ENCODE data around the gene LDHA.

The LDHA gene

DNA sequence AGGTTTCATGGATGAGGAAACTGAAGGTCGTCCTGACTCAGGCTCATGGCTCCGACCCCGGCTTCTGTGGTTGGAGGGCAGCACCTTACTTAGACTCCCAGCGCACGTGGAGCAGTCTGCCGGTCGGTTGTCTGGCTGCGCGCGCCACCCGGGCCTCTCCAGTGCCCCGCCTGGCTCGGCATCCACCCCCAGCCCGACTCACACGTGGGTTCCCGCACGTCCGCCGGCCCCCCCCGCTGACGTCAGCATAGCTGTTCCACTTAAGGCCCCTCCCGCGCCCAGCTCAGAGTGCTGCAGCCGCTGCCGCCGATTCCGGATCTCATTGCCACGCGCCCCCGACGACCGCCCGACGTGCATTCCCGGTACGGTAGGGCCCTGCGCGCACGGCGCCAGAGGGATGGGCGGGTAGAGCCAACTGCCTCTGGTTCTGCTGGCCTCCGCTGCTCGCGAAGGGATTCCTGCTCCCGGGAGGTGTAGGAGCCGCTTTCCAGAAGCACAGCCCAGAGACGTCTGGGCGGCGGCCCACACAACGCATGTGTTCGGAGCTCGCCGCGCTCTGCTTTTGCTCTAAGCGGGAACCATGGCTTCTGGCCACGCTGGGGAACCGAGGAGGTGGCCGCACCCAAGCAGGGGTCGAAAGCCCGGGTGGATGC lies at the start of gene LDHA:
LDHA (plus strand) TSS at position 289 of the 653 bp plus-strand sequence. CDS start 2,280 bp downstream, outside the sequence.
- peak; percentile 99 for DNase-seq

DNA sequence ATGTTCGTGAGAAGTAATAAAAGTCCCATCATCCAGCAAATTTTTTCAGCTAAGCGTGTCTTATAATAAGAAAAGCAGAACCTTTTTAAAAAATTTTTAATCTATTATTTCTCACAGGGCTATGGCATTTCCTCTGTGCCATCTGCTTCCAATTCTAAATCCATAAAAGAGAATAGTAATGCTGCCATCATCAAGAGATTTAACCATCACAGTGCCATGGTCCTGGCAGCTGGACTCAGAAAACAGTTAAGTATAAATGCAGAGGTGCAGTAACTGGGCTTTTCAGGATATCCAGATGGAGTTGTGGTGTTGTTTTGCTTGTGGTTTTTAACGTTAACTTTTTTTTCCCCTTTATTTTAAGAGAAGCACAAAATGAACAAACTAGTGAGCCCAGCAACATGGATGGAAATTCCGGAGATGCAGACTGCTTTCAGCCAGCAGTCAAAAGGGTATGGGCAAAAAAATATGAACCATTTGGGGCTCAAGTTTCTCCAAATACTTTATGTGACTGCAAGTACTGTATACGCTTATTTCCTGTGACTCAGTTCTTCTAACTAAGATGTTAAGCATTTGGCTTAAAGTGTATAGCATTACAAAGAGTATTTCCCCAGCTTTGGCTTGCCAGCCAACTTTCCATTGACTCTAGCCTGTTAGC lies 46.8 kb upstream of the LDHA start:
- DNase-seq: no peak

DNA sequence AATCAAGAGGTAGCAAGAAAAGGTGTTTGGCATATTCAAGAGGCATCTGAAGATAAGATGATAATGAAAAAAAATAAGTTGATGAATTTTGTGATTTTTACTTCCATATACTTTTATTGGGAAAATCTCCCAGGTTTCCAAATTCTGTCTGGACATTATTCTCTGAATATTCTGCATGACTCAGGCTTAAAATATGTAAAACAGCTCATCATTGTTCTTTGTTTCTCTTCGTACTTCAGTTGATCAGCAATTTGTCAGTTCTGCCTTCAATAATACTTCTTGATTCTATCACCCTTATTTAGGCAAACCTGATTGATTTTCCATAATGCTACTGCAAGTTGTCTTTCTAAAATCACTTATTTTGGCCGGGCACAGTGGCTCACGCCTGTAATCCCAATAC lies 41.8 kb upstream of the LDHA start:
- no peak for DNase-seq

DNA sequence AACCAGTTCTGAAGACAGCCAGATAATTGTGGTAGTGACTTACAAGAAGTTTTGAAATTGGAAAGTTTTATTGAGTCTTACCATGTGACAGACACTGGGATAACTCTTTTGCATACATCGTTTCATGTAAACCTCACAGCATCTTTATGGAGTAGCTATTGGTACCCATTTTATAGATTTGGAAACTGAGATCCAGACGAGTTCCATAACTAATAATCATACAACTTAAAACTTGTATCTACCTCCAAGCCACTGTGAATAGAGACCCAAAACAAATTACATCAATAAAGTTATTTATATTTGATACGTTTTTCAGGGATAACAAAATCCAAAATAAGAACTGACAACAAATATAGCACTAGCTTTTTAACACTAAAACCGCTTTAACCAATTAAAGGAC lies 35.7 kb upstream of the LDHA start:
- DNase-seq: no peak

DNA sequence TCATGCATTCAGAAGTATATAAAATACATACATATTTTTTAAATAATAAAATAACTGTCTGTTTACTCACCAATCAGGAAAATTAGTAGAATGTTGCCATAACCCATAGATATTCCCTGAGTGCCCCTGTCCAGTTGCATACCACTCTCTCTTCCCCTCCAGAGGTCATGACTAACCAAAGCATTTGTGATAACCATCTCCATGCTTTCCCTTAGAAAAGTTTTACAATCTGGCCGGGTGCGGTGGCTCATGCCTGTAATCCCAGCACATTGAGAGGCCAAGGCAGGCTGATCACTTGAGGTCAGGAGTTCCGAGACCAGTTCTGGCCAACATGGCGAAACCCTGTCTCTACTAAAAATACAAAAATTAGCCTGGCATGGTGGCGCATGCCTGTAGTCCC lies 33.2 kb upstream of the LDHA start:
- DNase-seq: no peak

DNA sequence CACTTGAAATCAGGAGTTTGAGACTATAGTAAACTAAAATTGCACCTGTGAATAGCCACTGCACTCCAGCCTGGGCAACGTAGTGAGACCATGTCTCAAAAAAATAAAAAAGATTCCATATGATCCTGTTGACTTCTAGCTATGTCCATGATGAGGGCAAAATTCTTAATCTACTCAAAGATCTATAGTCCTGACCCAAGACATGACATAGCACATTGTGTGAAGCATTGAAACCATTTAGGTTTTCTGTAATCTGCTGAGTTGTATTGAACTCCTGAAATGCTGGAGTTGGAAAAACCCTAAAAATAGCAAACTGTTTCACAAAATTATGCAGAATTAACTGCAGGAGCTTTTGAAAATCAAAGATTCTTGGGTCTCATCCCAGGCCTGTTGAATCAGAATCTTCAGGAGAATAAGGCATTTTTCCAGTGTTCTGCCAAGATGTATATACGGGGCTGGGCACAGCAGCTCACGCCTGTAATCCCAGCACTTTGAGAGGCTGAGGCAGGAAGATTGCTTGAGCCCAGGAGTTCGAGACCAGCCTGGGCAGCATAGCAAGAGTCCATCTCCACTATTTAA lies 29.8 kb upstream of the LDHA start:
- no peak for DNase-seq

DNA sequence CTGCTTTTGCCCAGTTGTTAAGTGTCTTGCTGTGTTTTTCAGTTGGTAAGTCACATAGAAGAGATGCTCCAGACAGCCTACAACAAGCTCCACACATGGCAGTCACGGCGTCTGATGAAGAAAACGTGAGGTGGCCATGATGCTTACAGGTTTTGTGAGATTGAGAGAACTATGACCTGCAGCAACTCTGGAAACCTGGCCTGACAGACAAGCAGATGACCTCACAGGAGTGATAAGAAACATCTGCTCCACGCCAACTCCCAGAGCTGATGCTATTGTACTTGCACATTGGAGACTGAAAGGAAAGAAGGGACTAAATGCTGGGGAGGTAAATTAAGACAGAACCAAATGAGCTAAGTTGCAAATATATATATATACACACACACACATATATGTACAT lies 28.6 kb upstream of the LDHA start:
- no peak for DNase-seq

DNA sequence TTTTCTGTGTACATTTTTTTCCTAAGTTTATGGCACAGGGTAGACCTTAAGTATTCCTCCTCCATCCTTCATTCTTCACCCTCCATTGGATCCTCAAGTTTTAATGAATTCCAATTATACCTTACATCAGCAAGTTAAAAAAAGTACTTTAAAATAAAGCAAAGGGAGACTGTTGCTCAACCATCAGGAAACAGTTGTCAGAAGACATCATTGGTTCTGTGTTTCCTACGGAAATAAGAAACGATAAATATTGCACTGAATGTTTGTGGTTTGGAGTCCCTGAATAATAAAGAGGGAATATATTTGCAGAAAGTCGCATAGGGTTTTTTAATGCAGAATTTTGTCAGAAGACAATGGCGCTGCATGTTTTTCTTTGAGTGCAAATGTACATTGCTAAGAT lies 28.1 kb upstream of the LDHA start:
- no peak for DNase-seq

DNA sequence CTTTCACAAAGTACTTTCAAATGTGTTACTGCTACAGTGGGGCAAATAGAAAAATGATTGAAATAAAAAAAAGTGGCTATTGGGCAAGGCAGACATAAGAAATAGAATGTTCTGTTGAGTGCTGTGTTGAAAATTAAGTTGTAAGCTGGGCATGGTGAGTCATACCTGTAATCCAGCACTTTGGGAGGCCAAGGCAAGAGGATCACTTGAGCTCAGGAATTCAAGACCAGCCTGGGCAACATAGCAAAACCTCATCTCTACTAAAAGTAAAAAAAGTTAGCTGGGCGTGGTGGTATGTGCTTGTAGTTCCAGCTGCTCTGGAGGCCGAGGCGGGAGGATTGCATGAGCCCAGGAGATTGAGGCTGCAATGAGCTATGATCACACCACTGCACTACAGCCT lies 26.9 kb upstream of the LDHA start:
- no peak for DNase-seq

DNA sequence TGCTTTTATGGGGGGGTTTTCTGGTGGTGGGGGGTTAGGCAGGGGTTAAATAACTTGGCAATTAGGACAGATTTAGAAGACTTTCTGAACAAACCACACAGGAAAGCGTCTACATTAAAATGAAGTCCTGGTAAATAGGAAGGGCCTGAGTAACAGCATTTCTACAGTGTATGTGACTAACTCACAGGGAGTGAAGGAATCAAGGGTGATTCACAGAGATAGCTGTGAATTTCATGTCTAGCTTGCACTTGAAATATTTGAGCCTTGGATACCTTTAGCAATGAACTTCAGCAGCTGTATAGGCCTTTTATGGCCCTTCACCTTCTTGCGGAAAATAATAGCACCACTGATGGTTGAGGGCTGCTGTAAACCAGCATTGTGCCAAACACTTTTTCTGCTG lies 26.1 kb upstream of the LDHA start:
- DNase-seq: no peak

DNA sequence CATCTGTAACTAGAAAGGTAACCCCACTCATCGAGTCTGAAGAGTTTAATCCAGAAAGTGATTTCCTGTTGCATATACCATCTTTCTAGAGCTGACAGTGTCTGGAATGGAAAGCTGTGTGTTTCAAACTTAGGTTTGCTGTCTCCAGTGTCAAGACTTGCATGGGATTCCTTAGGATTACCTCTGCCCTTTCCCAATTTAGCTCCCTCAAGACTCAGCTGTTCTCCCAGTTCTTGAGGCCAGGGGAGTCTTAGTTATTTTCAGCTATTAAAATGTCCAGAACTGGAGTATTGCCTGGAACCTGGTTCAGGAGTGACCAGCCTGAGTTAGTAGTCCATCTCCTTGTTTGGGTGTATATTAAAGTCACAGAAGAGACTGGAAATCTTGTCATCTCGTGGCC lies 25.0 kb upstream of the LDHA start:
- DNase-seq: no peak

DNA sequence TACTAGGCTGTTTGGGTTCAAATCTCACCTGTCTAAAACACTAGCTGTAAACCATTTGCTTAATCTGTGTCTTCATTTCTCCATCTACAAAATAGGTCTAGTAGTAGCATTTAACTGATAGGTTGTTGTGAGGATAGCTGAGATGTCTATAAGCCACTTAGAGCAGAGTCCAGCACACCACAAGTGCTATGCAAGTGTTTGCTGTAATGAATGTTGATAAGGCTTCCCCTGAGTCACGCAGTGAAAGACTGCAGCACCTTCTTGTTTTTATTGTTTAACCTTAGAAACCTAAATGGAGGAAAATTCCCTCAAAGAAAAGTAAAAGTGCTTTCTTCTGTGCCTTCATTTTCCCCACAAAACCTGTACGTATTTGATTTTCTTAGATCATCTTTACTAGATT lies 23.1 kb upstream of the LDHA start:
- DNase-seq: no peak

DNA sequence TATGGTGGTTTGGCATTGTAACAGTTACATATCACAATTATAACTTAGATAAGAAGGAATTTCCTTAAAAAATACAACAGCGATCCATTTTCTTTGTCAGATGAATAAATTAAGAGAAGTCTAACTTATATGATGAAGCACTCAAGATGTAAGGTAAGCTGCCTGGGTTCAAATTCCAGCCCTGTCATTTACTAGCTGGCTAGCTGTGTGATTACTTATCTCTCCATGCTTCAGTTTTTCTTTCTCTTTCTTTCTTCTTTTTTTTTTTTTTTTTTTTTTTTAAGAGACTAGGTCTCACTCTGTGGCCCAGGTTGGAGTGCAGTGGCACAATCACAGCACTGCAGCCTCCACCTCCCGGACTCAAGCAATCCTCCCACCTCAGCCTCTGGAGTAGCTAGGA lies 22.2 kb upstream of the LDHA start:
- DNase-seq: no peak

DNA sequence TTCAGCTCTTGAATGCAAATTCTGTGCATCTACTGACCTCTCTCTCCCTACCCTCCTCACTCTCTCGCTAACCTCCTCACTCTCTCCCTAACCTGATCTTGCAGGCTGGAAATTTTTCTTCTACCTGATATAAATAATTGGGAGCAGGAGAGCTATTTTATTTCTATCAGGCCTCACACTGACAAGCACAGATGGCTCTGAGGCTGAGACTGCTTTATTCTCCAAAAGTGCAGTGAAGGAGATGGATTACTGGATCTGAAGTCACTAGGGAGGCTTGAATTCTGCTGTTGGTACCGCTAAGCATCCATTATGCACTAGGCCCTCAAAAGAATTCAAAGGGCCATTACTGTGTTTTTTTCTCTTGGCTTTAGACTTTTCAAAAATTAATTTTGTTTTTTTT lies 19.4 kb upstream of the LDHA start:
- DNase-seq: no peak

DNA sequence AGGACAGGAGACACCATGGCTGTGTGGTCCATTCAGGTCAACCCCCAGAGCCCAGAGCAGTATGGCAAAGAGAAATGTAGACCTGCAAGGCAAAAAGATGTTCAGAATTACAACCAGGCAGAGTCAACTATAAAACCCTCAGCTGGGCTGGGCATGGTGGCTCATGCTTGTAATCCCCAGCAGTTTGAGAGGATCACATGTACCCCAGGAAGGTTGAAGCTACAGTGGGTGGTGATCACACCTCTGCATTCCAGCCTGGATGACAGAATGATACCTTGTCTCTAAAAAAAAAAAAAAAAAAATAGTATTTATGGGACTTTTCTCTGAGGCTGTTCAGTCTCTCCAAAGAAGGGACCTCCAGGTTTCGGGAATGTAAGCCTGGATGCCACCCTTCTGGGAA lies 18.4 kb upstream of the LDHA start:
- no peak for DNase-seq

DNA sequence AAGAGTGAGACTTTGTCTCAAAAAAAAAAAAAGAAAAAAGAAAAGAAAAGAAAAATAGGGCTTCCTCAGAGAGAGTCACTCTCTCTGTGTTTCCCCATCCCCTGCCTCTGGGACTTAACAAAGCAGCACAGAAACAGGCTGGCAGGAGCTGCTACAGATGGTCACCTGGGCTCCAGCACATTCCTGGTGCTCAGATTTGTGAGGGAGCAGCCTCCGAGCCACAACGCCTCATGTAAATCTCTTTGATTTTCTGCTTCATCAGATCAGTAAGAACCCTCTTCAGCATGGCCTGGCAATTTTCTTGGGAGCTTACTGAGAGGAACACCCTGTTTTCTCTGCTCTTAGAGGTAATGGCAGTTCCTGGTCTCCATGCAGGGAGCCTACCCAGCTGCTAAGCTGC lies 15.2 kb upstream of the LDHA start:
- no peak for DNase-seq

DNA sequence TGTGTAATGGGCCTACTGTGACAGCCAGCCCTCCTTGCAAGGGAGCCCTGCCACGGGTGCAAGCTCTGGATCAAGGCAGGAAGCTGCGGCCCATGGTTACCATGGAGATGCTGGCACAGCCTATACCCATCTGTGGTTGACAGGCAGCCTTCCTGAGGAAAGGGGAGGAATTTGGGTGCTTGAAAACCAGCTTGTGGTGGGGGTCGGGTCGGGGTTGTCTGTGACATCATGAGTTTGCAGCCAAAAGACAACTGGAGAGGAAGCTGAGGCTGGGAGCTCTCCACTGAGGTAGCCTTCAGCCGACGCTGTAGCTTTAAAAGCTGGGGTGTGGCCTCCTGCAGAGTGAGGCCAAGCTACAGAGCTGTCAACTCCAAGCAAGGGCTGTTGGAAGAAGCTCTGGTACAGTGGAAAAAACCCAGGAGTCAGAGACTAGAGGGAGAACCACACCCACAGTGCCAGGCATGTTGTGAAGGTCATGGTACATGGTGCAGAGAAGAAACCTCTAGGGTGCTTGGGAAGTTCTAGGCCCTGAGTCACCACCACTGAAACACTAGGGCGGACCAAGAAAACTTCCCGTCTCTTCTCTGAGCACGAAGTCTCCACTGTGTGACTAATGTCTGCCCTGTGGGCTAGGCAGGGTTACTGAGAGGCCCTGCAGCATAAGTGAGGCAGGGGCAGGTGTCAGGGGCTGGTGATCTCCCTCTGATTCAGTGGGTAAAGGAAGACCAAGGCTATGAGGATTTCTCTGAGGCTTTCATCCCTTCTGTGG lies 10.8 kb upstream of the LDHA start:
- peak; percentile 89 for DNase-seq

DNA sequence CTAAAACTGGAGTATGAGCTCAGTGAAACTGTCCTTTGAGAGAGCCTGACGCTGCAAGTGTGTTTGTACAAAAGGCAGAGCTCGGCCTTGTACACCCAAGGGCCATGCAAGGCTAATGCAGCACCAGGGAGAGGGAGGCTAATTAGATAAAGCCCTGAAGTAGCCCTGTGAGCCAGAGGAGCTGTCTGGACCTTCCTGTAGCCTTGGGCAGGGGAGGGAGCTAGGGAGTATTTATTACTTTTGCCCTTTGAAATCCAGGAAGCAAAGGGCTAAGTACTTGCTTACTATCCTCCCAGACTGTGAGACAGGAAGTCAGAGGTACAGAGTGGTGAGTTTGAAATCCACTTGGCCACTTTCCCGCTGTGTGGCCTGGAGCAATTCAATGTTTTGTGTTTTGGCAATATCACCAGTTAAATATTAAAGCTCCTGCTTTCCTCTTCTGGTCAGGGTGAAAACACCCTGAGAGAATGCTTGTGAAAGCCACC lies 10.2 kb upstream of the LDHA start:
- DNase-seq: no peak

DNA sequence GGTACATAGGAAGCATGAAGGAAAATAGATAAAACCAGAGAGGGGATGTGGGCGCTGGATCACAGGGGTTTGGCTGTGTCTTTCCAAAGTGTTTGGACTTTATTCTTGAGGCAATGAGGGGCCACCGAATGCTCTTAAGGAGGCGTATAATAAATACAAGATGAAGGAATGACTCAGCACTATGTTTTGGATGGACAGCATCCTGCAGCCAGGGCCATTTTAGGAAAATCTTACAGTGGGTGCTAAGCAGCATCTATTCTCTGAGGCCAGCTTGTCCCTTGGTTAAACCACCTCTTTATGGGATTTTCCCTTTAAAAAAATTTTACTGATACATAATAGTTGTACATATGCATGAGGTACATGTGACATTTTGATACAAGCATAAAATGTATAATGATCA lies 4.3 kb upstream of the LDHA start:
- DNase-seq: no peak

DNA sequence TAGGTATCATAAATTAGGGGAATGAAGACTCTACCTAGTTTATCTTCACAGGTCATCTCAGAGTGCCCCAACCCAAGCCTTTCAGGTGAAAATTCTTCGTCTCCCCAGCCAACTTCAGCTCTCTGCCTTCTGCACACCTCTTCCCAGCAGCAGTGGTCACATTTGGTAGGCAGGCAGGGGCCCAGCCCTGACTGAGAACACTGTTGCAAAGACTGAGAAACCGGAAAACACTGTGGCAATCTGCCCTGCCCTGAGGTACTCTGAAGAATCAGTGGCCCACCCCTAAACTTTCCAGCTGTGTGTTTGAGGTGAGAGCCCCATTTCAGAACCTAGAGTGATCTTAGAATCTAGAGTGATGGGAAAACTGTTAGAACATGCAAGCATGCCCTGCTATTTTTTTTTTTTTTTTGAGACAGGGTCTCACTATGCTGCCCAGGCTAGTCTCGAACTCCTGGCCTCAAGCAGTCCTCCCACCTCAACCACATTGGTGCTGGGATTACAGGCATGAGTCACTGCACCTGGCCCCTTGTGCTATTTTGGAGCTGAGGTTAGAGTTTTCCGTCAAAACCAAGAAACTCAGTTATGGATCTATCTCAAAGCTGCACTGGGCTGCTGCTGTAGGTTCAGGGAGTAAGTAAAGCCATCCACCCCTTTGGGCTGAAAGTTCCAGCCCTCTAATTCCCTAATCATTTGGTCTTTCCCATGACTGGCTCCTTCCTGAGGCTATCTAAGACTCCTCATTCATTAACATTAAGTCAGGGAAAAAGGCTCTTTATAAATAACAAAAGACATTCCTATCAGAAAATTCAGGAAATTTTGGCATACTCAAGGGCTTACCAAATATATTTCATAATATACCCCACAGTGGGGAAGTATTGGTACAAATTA lies 1.7 kb upstream of the LDHA start:
- peak; percentile 22 for DNase-seq

DNA sequence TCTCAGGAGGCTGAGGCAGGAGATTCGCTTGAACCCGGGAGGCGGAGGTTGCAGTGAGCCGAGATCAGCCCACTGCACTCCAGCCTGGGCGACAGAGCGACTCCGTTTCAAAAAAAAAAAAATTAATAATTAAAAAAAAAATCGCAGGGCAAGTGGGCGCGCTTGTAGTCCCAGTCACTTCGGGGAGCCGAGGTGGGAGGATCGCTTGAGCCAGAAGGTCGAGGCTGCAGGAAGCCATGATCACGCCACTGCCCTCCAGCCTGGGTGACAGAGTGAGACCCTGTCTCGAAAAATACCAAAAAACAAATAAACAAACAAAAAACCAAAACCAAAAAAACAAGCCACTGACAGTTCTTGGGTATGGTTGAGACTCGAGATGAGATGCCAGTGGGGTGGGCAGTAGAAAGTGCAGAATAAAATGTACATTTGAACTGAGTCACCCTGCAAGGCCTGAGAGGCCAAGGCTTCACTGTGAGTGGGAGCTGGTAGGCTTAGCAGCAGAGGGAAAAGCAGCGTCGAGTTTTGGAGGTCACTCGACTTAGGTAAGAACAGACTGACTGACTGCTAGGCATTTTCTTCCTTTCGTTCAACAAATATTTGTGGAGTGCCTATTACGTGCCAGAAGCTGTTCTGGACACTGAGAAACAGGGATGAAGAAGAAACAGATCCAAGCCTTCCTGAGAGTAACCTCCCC lies 635 bp upstream of the LDHA start:
- DNase-seq: no peak

Measured in activated CD4-positive, alpha-beta T cell treated with anti-CD3 and anti-CD28 coated beads, Interleukin-2, amount 50 U/mL, for 16 hours (primary cell).